ENCODE data around the gene AAK1. TPM values are rescaled to one million over a fixed set of nuclear protein-coding genes. Genes with fewer than 3 reads are reported as not detected.

AAK1 gene
- total RNA-seq, 1 experiment from 2014 or later = 40.5 TPM

DNA sequence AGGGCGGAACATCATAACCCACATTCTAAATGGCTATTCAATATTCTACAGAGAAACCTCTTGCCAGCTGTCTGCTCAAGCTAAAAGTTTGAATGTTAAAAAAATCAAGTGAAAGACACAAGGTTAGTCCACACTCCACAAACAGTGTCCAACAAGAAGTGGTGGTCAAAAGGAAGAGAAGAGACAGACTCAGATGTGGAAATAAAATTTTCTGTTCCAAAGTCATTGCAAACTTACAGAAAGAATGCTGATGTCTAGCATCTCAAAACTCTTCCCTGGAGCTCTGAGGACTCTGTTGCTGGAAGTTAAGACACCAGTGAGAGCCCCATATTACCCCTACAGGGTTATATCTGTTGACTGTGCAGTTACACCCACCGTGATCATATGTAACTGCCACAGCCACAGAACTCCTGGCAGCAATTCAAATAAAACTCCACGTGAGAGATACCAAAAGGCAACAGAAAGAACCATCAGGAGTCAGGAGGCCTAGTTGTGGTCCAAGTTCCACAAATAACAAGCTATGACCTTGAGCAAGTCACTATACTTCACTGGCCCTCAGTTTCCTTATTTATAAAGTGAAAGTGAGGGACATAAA lies 60.9 kb downstream of the AAK1 start:
- POLR2A ChIA-PET (ENCODE audit: low non-redundant PET) = interaction anchor here (0.6 kb wide), 1 partner anchor 608 kb away, joined by 3 read pairs; the partner anchor contains the start of gene C2orf42
- BruUV-seq (replicated peaks) = no TSS peak

DNA sequence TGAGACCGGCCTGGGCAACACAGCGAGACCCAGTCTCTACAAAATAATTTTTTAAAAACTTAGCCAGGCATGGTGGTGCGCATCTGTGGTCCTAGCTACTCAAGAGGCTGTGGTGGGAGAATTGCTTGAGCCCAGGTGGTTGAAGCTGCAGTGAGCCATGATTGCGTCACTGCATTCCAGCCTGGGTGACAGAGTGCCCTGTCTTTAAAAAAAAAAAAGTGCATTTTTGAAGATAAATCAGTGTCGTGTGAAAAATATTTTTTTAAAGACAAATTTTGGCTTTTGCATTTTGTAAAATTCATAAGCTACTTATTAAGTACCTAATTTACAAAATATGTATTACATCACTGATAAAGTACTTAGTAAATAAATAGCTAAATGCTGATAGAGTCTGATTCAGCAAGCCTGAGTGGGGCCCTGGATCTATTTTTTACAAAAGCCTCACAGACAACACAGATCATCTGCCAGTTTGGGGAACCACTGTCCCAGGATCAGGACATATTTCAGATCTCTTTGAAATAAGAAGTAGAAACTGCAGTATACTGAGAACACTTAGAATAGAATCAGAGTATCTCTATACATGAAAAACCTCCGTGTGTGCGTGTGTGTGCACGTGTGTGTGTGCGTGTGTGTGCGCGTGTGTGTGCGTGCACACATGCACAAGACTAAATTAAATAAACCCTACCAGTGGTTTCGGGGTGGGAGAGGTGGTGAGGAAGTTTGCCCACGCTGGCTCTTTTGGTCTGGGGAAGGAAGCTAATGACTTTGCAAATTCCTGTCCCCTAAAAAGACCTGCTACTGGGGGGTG lies 61.6 kb downstream of the AAK1 start:
- CTCF ChIA-PET = no interaction called here
- no peak overlapping the region for H3K4me3 ChIP-seq (ENCODE audit: low read depth, low read length, poor library complexity, severe bottlenecking)
- DNase-seq (ENCODE audit: low spot score) = peak; percentile 28
- no peak for TF ChIP-seq EZH2 (IDR thresholded peaks at IDR 0.05; ENCODE audit: borderline replicate concordance, low read depth, low read length, poor library complexity, severe bottlenecking)
- TF ChIP-seq, protein P1, sequence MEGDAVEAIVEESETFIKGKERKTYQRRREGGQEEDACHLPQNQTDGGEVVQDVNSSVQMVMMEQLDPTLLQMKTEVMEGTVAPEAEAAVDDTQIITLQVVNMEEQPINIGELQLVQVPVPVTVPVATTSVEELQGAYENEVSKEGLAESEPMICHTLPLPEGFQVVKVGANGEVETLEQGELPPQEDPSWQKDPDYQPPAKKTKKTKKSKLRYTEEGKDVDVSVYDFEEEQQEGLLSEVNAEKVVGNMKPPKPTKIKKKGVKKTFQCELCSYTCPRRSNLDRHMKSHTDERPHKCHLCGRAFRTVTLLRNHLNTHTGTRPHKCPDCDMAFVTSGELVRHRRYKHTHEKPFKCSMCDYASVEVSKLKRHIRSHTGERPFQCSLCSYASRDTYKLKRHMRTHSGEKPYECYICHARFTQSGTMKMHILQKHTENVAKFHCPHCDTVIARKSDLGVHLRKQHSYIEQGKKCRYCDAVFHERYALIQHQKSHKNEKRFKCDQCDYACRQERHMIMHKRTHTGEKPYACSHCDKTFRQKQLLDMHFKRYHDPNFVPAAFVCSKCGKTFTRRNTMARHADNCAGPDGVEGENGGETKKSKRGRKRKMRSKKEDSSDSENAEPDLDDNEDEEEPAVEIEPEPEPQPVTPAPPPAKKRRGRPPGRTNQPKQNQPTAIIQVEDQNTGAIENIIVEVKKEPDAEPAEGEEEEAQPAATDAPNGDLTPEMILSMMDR (conservative IDR thresholded peaks at IDR 0.05; ENCODE audit: low read depth, low read length) = no peak
- H3K27ac ChIP-seq (ENCODE audit: low read depth, low read length, poor library complexity, severe bottlenecking) = peak overlapping the region; percentile 18
- BruUV-seq (replicated peaks) = no TSS peak
- H3K36me3 ChIP-seq (ENCODE audit: insufficient read depth, low read length, poor library complexity, severe bottlenecking) = no peaks in the 10 kb centered on the region
- H3K4me1 ChIP-seq (ENCODE audit: insufficient read depth, low read length, poor library complexity, severe bottlenecking) = peaks cover 18% of the 10 kb centered on the region
- H3K9me3 ChIP-seq (ENCODE audit: low read depth, low read length, poor library complexity, severe bottlenecking) = no peaks in the 10 kb centered on the region
- intact Hi-C loops (cut with micrococcal nuclease; ENCODE audit: unreplicated experiment) = no loop called here
- no peaks in the 10 kb centered on the region for H3K27me3 ChIP-seq (replicated peaks; ENCODE audit: insufficient read depth, low read depth, low read length, poor library complexity)
- POLR2A ChIA-PET (ENCODE audit: low non-redundant PET) = no interaction called here

More for the DNA sequence above, 60.9 kb downstream of the AAK1 start:
- CTCF ChIA-PET = no interaction called here
- Histone ChIP-seq H3K36me3 (ENCODE audit: insufficient read depth, low read length, poor library complexity, severe bottlenecking) (no peaks in the 10 kb centered on the region), H3K27me3 (replicated peaks; ENCODE audit: insufficient read depth, low read depth, low read length, poor library complexity) (no peaks in the 10 kb centered on the region), H3K4me1 (ENCODE audit: insufficient read depth, low read length, poor library complexity, severe bottlenecking) (peaks cover 18% of the 10 kb centered on the region), H3K27ac (ENCODE audit: low read depth, low read length, poor library complexity, severe bottlenecking) (peak overlapping the region; percentile 18), H3K9me3 (ENCODE audit: low read depth, low read length, poor library complexity, severe bottlenecking) (no peaks in the 10 kb centered on the region), H3K4me3 (ENCODE audit: low read depth, low read length, poor library complexity, severe bottlenecking) (no peak overlapping the region)
- intact Hi-C loops (cut with micrococcal nuclease; ENCODE audit: unreplicated experiment) = no loop called here
- TF ChIP-seq, protein P1 (conservative IDR thresholded peaks at IDR 0.05; ENCODE audit: low read depth, low read length) = no peak
- no peak for TF ChIP-seq EZH2 (IDR thresholded peaks at IDR 0.05; ENCODE audit: borderline replicate concordance, low read depth, low read length, poor library complexity, severe bottlenecking)
- DNase-seq (ENCODE audit: low spot score) = no peak

DNA sequence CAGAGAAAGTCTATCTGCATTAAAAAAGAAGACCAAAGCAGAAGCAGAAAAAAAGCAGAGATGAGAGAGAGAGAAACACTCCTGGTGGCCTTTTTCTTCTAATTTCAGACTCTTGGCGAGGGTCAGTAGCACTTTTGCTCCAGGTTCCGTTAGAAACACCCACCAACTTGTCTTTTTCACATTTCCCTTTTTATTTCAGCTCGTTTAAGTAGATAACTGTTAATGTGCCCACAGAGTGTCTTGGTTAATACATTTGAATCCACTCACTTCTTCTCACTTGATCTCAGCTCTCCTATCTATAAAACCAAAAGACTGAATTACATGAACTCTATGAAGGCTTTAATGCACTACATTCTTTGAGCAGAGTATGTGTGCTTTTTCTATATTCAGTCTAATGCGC lies 63.1 kb downstream of the AAK1 start:
- ChIA-PET CTCF (no interaction called here), POLR2A (ENCODE audit: low non-redundant PET) (no interaction called here)
- H3K27me3 ChIP-seq (replicated peaks; ENCODE audit: insufficient read depth, low read depth, low read length, poor library complexity) = no peaks in the 10 kb centered on the region
- no peak overlapping the region for H3K4me3 ChIP-seq (ENCODE audit: low read depth, low read length, poor library complexity, severe bottlenecking)
- TF ChIP-seq, protein P1 (conservative IDR thresholded peaks at IDR 0.05; ENCODE audit: low read depth, low read length) = no peak
- no peak for TF ChIP-seq EZH2 (IDR thresholded peaks at IDR 0.05; ENCODE audit: borderline replicate concordance, low read depth, low read length, poor library complexity, severe bottlenecking)
- H3K4me1 ChIP-seq (ENCODE audit: insufficient read depth, low read length, poor library complexity, severe bottlenecking) = peaks cover 18% of the 10 kb centered on the region
- BruUV-seq (replicated peaks) = no TSS peak
- intact Hi-C loops (cut with micrococcal nuclease; ENCODE audit: unreplicated experiment) = no loop called here
- H3K27ac ChIP-seq (ENCODE audit: low read depth, low read length, poor library complexity, severe bottlenecking) = no peak overlapping the region
- H3K36me3 ChIP-seq (ENCODE audit: insufficient read depth, low read length, poor library complexity, severe bottlenecking) = no peaks in the 10 kb centered on the region
- no peak for DNase-seq (ENCODE audit: low spot score)
- H3K9me3 ChIP-seq (ENCODE audit: low read depth, low read length, poor library complexity, severe bottlenecking) = no peaks in the 10 kb centered on the region

Measured in A673 (cell line).